Ovary (tissue), 9 donors: ENCODE measurements around the gene PWP2. TPM values are rescaled to one million over a fixed set of nuclear protein-coding genes. Genes with fewer than 3 reads are reported as not detected.

ENCODE experiments used
- DNase-seq, 5 donors: peaks; one replicate each; pipeline ENCODE4 v3.0.0-alpha.2; 2019 to 2020
- H3K27ac ChIP-seq, 2 donors: fragments of 200-600 bp; one replicate each; pipeline versions ENCODE4 v1.5.1 to v1.8.0; 2019 to 2022
- H3K27me3 ChIP-seq: fragments of 200-600 bp; one replicate; pipeline ENCODE4 v1.8.0; 2022
- H3K36me3 ChIP-seq: fragments of 200-600 bp; sonication (generic); one replicate; pipeline ENCODE4 v1.5.1; 2019
- H3K4me1 ChIP-seq: one replicate; pipeline ENCODE4 v1.8.1; 2013; ENCODE audit warnings: mild to moderate bottlenecking, moderate library complexity; ENCODE audit not compliant: insufficient read depth
- H3K4me3 ChIP-seq: fragments of 200-600 bp; sonication (generic); one replicate; pipeline ENCODE4 v1.5.1; 2017
- H3K9me3 ChIP-seq, 2 donors: fragments of 200-600 bp in 1 of 2; sonication (generic) in 1 of 2; one replicate each; pipeline versions ENCODE4 v1.5.1 to v1.8.1; 2013 to 2019; ENCODE audit warnings: mild to moderate bottlenecking in 1 of 2, moderate library complexity in 1 of 2
- EP300 ChIP-seq: sonication (generic); formaldehyde crosslinking; IDR thresholded peaks from one replicate; pipeline ENCODE4 v1.6.1; 2017; ENCODE audit warnings: antibody characterized with exemption
- POLR2A ChIP-seq: fragments of 450-650 bp; IDR thresholded peaks from one replicate; pipeline ENCODE4 v1.6.1; 2017; ENCODE audit warnings: antibody characterized with exemption, mild to moderate bottlenecking, moderate library complexity
- WGBS, 3 donors: extraction: QIAGEN DNeasy Blood & Tissue Kit in 1 of 3; methylation state at CpG; one replicate each; pipeline versions ENCODE4 v1.1.5 to v1.1.7; 2013 to 2017; 5-methylcytosine and 5-hydroxymethylcytosine counted together
- intact Hi-C, 4 donors: fragments of 100-400 bp; cut with DNase I; formaldehyde crosslinking; loops; one replicate each; pipeline versions ENCODE4 v1.11.0 to v1.15.1; 2022 to 2023
- polyA plus RNA-seq, 2 donors: library from polyadenylated mRNA; stranded (reverse); fragments of 200-250 nt in 1 of 2; fragments of 350-450 nt in 1 of 2; fragmentation: Illumina TruSeq in 1 of 2; extraction: RNeasy Lipid Tissue Mini Kit (QIAGEN cat#74804) in 1 of 2; gene quantifications; one replicate each; pipeline ENCODE4 v1.2.3, GENCODE V29; 2013 to 2014
- total RNA-seq, 7 donors: library from RNA; depleted of rRNA in 2 of 7; stranded (reverse); fragments of >200 nt in 2 of 7; fragmentation: NEBNext Ultra II Directional in 3 of 7; extraction: Animal tissue kit (Norgen Biotek cat#: 25700) in 3 of 7; gene quantifications; one replicate each; pipeline versions ENCODE4 v1.1.0 to v1.2.4, GENCODE V29; 2016 to 2023
- TF ChIP-seq, protein P1 (sequence below), 3 donors: fragments of 450-650 bp in 2 of 3; fragments of 200-600 bp in 1 of 3; IDR thresholded peaks; one replicate each; pipeline versions ENCODE4 v1.5.1 to v1.8.0; 2016 to 2022; ENCODE audit warnings: antibody characterized with exemption in 3 of 3, mild to moderate bottlenecking in 1 of 3
- donor health status: DM: no; HTN: no; CAD: no; lungs with moderate emphysema.
- donor health status: DM: no; HTN: no; CAD: no.
- donor health status: Bipolar disorder and iron deficiency.
- donor health status: DM: yes; HTN: yes; CAD: no.
- donor health status: DM: no; HTN: no; CAD: no.
- donor health status: DM: yes; HTN: yes; CAD: no.

The PWP2 gene
- total and polyA plus RNA-seq, 9 donors = 1.2 to 9.3 (median 4.3) TPM

DNA sequence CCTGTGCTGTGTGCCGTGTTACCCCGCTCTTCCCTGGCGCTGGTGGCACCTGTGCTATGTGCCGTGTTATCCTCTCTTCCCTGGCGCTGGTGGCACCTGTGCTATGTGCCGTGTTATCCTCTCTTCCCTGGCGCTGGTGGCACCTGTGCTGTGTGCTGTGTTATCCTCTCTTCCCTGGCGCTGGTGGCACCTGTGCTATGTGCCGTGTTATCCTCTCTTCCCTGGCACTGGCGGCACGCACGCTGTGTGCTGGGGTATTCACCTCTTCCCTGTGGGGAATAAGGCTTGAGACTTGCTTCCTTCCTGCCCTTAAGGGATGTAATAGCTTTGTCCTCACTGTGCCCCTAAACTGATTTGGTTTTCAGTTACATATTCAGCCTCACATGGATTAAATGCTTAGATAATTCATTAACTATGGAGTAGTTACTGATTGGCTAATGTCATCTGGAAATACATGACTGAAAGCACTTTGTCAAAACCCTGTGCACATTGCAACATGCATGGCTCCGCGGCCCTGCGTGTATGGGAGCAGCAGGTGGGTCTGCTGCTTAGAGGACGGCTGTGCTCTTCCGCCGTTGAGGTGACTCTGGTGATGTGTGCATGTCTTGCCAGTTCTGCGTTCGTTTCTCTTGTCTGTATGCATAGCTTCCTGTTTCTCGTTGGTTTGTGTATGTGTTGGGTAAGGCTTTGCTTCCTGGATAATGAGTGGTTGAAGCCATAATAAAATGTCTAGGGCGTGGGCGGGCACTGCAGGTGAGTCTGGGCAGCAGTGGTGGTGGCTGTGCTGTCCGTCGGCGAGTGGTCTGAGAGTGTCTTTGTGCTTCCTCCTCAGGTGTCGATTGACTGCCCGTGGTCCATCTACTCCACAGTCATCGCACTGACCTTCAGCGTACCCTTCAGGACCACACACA is 17.9 kb upstream of the PWP2 start:
- H3K27me3 ChIP-seq = no peaks in the 10 kb centered on the region
- H3K4me1 ChIP-seq = no peaks in the 10 kb centered on the region
- H3K36me3 ChIP-seq = no peaks in the 10 kb centered on the region
- H3K27ac ChIP-seq = no peak overlapping the region
- DNase-seq = no peak
- TF ChIP-seq EP300 (no peak), POLR2A (no peak)
- TF ChIP-seq, protein P1, sequence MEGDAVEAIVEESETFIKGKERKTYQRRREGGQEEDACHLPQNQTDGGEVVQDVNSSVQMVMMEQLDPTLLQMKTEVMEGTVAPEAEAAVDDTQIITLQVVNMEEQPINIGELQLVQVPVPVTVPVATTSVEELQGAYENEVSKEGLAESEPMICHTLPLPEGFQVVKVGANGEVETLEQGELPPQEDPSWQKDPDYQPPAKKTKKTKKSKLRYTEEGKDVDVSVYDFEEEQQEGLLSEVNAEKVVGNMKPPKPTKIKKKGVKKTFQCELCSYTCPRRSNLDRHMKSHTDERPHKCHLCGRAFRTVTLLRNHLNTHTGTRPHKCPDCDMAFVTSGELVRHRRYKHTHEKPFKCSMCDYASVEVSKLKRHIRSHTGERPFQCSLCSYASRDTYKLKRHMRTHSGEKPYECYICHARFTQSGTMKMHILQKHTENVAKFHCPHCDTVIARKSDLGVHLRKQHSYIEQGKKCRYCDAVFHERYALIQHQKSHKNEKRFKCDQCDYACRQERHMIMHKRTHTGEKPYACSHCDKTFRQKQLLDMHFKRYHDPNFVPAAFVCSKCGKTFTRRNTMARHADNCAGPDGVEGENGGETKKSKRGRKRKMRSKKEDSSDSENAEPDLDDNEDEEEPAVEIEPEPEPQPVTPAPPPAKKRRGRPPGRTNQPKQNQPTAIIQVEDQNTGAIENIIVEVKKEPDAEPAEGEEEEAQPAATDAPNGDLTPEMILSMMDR (IDR thresholded peaks at IDR 0.05) = no peak
- 93 to 94% (median 93%) methylated on average over 30 of the region's 30 CpGs for WGBS, 3 donors
- intact Hi-C loops = no loop called here
- no peaks in the 10 kb centered on the region for H3K9me3 ChIP-seq
- H3K4me3 ChIP-seq = no peak overlapping the region

DNA sequence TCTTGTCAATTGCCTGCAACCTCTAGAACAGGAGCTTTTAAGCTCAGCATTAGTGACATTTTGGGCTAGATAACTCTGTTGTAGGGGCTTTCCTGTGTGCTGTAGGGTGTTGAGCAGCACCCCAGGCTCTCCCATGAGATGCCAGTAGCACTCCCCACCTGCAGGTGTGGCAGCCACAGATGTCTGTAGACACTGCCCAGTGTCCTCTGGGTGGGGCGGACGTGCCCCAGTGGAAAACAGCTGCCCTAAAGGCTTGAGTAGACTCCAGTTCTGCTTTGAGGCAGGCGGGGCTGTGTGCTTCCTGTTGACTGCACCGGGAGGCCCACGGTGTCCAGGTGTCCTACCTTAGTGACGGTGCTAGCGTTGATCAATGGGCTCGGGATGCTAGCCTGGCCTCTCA is 16.9 kb upstream of the PWP2 start:
- TF ChIP-seq EP300 (no peak), POLR2A (no peak)
- TF ChIP-seq, protein P1 (IDR thresholded peaks at IDR 0.05) = no peak
- Histone ChIP-seq H3K27me3 (no peaks in the 10 kb centered on the region), H3K9me3 (no peaks in the 10 kb centered on the region), H3K4me3 (no peak overlapping the region), H3K27ac (no peak overlapping the region), H3K36me3 (no peaks in the 10 kb centered on the region), H3K4me1 (no peaks in the 10 kb centered on the region)
- DNase-seq = no peak
- intact Hi-C loops = no loop called here
- WGBS, 3 donors = 91 to 93% (median 93%) methylated on average over 8 of the region's 8 CpGs

DNA sequence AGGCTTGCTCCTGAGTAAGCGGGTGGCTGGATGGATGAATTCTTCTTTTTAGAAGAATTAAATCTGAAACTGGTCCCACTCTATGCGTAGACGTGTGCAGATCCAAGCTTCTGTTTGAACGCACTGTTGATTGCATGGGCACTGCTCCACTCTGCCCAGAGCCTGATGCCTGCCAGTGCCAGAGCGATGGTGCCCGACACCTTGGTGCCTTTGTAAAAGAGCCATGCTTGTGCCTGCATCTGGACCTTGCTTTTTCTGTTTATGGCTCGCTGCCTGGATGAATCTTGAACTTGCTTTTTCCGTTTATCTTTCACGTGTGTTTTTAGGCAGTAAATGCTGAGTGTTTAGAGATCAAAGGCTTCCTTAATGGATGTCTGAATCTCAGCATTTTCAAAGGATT is 15.0 kb upstream of the PWP2 start:
- intact Hi-C loops = no loop called here
- WGBS, 3 donors = 56 to 74% (median 72%) methylated on average over 9 of the region's 9 CpGs
- TF ChIP-seq, protein P1 (IDR thresholded peaks at IDR 0.05) = no peak
- TF ChIP-seq EP300 = no peak
- H3K27ac ChIP-seq = no peak overlapping the region
- no peaks in the 10 kb centered on the region for H3K27me3 ChIP-seq
- no peaks in the 10 kb centered on the region for H3K36me3 ChIP-seq
- no peak for DNase-seq
- no peaks in the 10 kb centered on the region for H3K4me1 ChIP-seq
- no peak overlapping the region for H3K4me3 ChIP-seq
- H3K9me3 ChIP-seq = no peaks in the 10 kb centered on the region

DNA sequence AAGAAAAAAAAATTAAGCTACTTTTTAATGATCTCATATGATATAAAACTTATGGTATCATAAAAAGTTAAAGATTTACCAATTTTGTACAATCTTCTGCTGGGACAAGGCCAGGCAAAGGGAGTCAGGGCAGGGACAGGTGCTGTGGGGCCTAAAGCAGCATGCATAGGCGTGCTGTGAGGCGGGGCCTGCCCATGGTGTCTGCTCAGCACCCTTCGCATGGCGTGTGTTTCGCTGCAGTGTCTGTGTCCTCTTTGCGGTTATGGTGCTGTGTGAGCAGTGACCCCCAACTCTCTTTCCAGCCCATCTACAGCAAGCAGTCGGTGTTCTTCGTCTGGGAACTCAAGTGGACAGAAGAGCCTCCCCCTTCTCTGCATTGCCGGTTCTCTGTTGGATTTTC is 13.4 kb upstream of the PWP2 start:
- H3K4me1 ChIP-seq = no peaks in the 10 kb centered on the region
- H3K9me3 ChIP-seq = no peaks in the 10 kb centered on the region
- DNase-seq = no peak
- TF ChIP-seq, protein P1 (IDR thresholded peaks at IDR 0.05) = no peak
- TF ChIP-seq POLR2A (no peak), EP300 (no peak)
- WGBS, 3 donors = 86 to 92% (median 92%) methylated on average over 9 of the region's 9 CpGs
- no peak overlapping the region for H3K27ac ChIP-seq
- H3K27me3 ChIP-seq = no peaks in the 10 kb centered on the region
- no peak overlapping the region for H3K4me3 ChIP-seq
- H3K36me3 ChIP-seq = no peaks in the 10 kb centered on the region
- intact Hi-C loops = no loop called here
